ENCODE data around the gene TNFSF8. TPM values are rescaled to one million over a fixed set of nuclear protein-coding genes. Genes with fewer than 3 reads are reported as not detected.

TNFSF8 gene
- total RNA-seq, 1 donor from 2014 or later, result 0.19 TPM

DNA sequence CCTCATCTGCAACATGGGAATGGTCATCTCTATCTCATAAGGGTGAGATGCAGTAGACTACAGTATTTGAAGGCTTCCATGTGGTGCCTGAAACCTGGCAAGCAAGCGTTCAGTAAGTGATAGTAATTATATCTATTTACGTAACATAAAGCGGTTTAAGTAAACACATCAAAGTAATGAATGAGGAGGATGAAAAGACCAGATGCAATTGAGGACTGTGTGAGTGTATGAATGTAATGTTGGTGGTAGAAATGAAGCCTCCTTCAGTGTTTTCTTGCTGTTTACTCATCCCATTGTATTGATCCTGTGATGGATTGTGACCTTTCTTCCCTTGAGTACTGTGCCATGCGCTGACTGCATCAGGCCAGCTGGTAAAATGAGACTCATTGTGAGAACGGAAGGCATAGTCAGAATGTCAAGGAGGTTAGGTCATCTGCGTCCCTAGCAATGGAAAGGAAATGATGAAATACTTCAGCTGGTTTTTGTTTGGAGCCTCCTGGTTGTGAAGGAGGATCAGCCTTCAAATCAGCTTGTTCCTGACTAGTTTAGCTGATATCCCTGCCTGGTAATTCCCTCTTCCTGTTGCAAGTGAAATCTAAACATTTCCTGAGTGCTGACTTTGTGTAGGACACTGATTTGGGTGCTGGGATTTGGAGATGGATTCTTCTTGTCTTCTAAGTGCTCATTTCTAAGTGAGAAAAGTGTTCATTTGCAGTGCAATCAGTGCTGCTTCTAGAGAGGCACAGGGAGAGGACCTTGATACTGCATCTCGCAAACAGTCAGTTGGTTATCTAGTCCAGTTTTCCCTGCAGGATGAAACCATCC lies 35.6 kb downstream of the TNFSF8 start:
- Mint-ChIP-seq H3K9me3 (peaks cover 9% of the 10 kb centered on the region), H3K27me3 (peaks cover 3% of the 10 kb centered on the region), H3K27ac (peak overlapping the region; percentile 38), H3K36me3 (no peaks in the 10 kb centered on the region), H3K4me3 (peak overlapping the region; percentile 22), H3K4me1 (ENCODE audit: unreplicated experiment) (peaks cover 18% of the 10 kb centered on the region)
- DNase-seq (ENCODE audit: extremely low spot score, unreplicated experiment), result no peak
- no peak for TF ChIP-seq CTCF (conservative IDR thresholded peaks at IDR 0.05)

- Mint-ChIP-seq H3K4me3 (no peak overlapping the region), H3K36me3 (no peaks in the 10 kb centered on the region), H3K4me1 (ENCODE audit: unreplicated experiment) (peaks cover 18% of the 10 kb centered on the region), H3K27me3 (peaks cover 3% of the 10 kb centered on the region), H3K27ac (peak overlapping the region; percentile 38), H3K9me3 (peaks cover 9% of the 10 kb centered on the region)
- no peak for TF ChIP-seq CTCF (conservative IDR thresholded peaks at IDR 0.05)
- DNase-seq (ENCODE audit: extremely low spot score, unreplicated experiment), result no peak
These were observed 36.2 kb downstream of the TNFSF8 start for GRCh38 chr9:114894206-114894605.

DNA sequence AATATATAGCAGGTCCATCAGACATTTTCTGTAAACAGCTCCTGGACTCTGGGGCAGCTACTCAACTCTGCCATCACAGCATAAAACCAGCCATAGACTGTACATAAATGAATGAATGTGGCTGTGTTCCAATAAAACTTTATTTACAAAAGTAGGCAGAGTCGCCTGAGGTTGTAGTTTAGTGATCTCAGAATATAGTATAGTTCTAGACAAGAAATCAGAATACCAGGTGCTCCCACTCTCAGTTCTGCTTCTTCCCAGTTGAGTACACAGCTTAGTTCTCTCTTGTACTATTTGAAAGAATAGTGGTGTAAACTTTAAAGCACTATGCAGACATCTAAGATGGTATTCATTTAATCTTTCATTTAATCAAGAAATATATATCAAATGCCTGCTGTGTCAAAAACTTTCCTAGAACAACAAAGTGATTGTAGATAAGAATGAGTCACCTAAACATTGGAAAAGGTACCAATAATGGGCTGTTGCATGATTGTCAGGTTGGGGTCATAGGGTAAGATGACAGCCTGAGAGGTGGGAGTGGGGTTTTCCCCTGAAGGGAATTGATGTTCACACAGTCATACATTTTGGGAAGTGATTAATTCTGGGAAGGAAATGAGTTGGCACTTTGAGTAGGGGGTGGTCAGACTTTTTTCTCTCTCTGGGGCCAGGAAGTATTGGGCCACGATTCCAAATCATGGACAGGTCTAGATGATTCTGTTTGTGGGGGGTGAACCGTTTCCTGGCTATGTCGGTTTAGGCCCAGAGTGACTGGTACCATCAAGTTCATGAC lies 37.0 kb downstream of the TNFSF8 start:
- H3K27ac Mint-ChIP-seq, result no peak overlapping the region
- peaks cover 18% of the 10 kb centered on the region for H3K4me1 Mint-ChIP-seq (ENCODE audit: unreplicated experiment)
- no peaks in the 10 kb centered on the region for H3K36me3 Mint-ChIP-seq
- DNase-seq (ENCODE audit: extremely low spot score, unreplicated experiment), result no peak
- no peak overlapping the region for H3K4me3 Mint-ChIP-seq
- TF ChIP-seq CTCF (conservative IDR thresholded peaks at IDR 0.05), result no peak
- H3K27me3 Mint-ChIP-seq, result peaks cover 3% of the 10 kb centered on the region
- H3K9me3 Mint-ChIP-seq, result peaks cover 9% of the 10 kb centered on the region

GRCh38 chr9:114889802-114890224 lies 40.6 kb downstream of the TNFSF8 start:
- TF ChIP-seq CTCF (conservative IDR thresholded peaks at IDR 0.05), result no peak
- Mint-ChIP-seq H3K9me3 (peaks cover 10% of the 10 kb centered on the region), H3K4me1 (ENCODE audit: unreplicated experiment) (peaks cover 12% of the 10 kb centered on the region), H3K4me3 (no peak overlapping the region), H3K36me3 (no peaks in the 10 kb centered on the region), H3K27me3 (peaks cover 3% of the 10 kb centered on the region), H3K27ac (no peak overlapping the region)
- no peak for DNase-seq (ENCODE audit: extremely low spot score, unreplicated experiment)

GRCh38 chr9:114888607-114889006 lies 41.8 kb downstream of the TNFSF8 start:
- no peak for DNase-seq (ENCODE audit: extremely low spot score, unreplicated experiment)
- peaks cover 3% of the 10 kb centered on the region for H3K36me3 Mint-ChIP-seq
- peaks cover 11% of the 10 kb centered on the region for H3K9me3 Mint-ChIP-seq
- no peak for TF ChIP-seq CTCF (conservative IDR thresholded peaks at IDR 0.05)
- H3K4me1 Mint-ChIP-seq (ENCODE audit: unreplicated experiment), result no peaks in the 10 kb centered on the region
- no peak overlapping the region for H3K4me3 Mint-ChIP-seq
- H3K27ac Mint-ChIP-seq, result no peak overlapping the region
- no peaks in the 10 kb centered on the region for H3K27me3 Mint-ChIP-seq
